Natural killer cell (primary cell): Measurements from ENCODE around the gene ZSWIM6. TPM values are rescaled to one million over a fixed set of nuclear protein-coding genes. Genes with fewer than 3 reads are reported as not detected.

Source experiments
- ATAC-seq, 3 donors: fragments of 150-1000 bp in 2 of 3; fragments of 200-7000 bp in 1 of 3; cut with Tn5 transposase; 1 replicate in 1 of 3; 2 replicates in 2 of 3; pipeline ENCODE4 v1.10.0; 2021; ENCODE audit warnings: mild to moderate bottlenecking in 2 of 3, moderate library complexity in 2 of 3
- DNase-seq, 2 donors: peaks; one replicate each; pipeline versions ENCODE4 v3.0.0 to v3.0.0-alpha.2; 2013 to 2021; ENCODE audit warnings: mixed read lengths in 1 of 2
- H3K27ac ChIP-seq: one replicate; pipeline ENCODE4 v1.5.1; 2013; ENCODE audit warnings: mild to moderate bottlenecking, low read length
- H3K27me3 ChIP-seq: one replicate; pipeline ENCODE4 v1.6.1; 2013; ENCODE audit warnings: low read length; ENCODE audit not compliant: control insufficient read depth, insufficient read depth
- H3K36me3 ChIP-seq: one replicate; pipeline ENCODE4 v1.6.1; 2013; ENCODE audit warnings: low read length; ENCODE audit not compliant: control insufficient read depth, insufficient read depth
- H3K4me1 ChIP-seq: one replicate; pipeline ENCODE4 v1.6.1; 2013; ENCODE audit warnings: low read length; ENCODE audit not compliant: control insufficient read depth, insufficient read depth
- H3K4me3 ChIP-seq: one replicate; pipeline ENCODE4 v1.5.1; 2013; ENCODE audit warnings: low read length
- H3K9me3 ChIP-seq: one replicate; pipeline ENCODE4 v1.6.1; 2013; ENCODE audit warnings: low read length; ENCODE audit not compliant: control insufficient read depth, insufficient read depth
- H3K27ac Mint-ChIP-seq, 2 donors: one replicate each; pipeline ENCODE4 v1.8.0; 2022; ENCODE audit warnings: mild to moderate bottlenecking in 2 of 2, mixed read lengths in 2 of 2, moderate library complexity in 1 of 2
- H3K27me3 Mint-ChIP-seq, 2 donors: one replicate each; pipeline ENCODE4 v1.8.0; 2022; ENCODE audit warnings: low read depth in 2 of 2, mixed read lengths in 2 of 2
- H3K36me3 Mint-ChIP-seq: one replicate; pipeline ENCODE4 v1.8.0; 2022; ENCODE audit warnings: mixed read lengths
- H3K4me1 Mint-ChIP-seq, 2 donors: one replicate each; pipeline ENCODE4 v1.8.0; 2022; ENCODE audit warnings: mixed read lengths in 2 of 2
- H3K4me3 Mint-ChIP-seq: one replicate; pipeline ENCODE4 v1.8.0; 2022; ENCODE audit warnings: mild to moderate bottlenecking, moderate library complexity, mixed read lengths
- H3K9me3 Mint-ChIP-seq, 2 donors: one replicate each; pipeline ENCODE4 v1.8.0; 2022; ENCODE audit warnings: mixed read lengths in 2 of 2
- WGBS: methylation state at CpG from one replicate; pipeline ENCODE4 v1.1.7; 2013; ENCODE audit warnings: missing lambda C conversion rate; ENCODE audit not compliant: insufficient coverage; 5-methylcytosine and 5-hydroxymethylcytosine counted together
- intact Hi-C: fragments of 100-400 bp; cut with micrococcal nuclease; formaldehyde crosslinking; loops from one replicate; pipeline ENCODE4 v1.14.2; 2022
- total RNA-seq, 4 donors: library from RNA; stranded (reverse); fragments of 120-200 nt in 1 of 4; gene quantifications; one replicate each; pipeline versions ENCODE4 v1.2.3 to v1.2.4, GENCODE V29; 2013 to 2022
- TF ChIP-seq, protein P1 (sequence below): fragments of 200-600 bp; IDR thresholded peaks from one replicate; pipeline ENCODE4 v1.8.0; 2022; ENCODE audit warnings: antibody characterized with exemption

ZSWIM6 gene
- total RNA-seq, 3 donors from 2014 or later (not counting 1 experiment from before 2014, with no cell fraction given), result 8.7 to 11.4 (median 10.5) TPM

DNA sequence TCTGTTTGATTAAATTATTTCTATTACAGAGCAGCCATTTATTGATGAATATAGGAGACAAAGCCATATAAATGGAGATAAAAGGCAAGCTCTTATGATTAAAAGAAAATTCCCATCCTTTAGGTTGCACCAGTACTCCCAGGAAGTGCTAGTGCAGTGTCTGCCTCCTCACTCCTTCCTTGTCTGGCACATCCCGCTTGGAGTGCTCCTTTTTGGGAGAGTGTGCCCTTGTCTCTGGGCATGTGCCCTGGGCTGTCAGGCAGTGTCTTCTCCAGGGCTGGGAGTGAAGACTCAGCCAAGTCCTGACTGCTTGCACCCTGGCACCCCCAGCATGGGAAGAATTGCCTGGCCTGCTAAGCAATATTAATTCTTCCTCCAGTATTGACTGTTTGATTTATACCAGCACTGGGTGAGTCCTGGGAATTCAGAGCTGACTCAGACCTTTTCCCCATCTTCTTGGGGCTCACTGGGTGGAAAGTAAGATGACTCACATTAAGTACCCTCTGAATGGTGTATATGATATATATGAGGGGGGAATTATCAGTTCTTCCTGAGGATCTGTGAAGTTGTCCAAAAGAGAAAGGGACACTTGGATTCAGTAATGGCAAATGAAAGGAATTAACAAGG, 62.1 kb downstream of the ZSWIM6 start:
- ATAC-seq, result no peak
- H3K4me1 Mint-ChIP-seq, result peaks cover 5 to 17% of the 10 kb centered on the region in 2 donors
- Histone ChIP-seq H3K4me3 (no peak overlapping the region), H3K9me3 (no peaks in the 10 kb centered on the region), H3K36me3 (no peaks in the 10 kb centered on the region), H3K27ac (no peak overlapping the region), H3K27me3 (no peaks in the 10 kb centered on the region), H3K4me1 (no peaks in the 10 kb centered on the region)
- whole genome bisulfite sequencing, result 95% methylated on average over 1 of the region's 1 CpG
- TF ChIP-seq, protein P1, sequence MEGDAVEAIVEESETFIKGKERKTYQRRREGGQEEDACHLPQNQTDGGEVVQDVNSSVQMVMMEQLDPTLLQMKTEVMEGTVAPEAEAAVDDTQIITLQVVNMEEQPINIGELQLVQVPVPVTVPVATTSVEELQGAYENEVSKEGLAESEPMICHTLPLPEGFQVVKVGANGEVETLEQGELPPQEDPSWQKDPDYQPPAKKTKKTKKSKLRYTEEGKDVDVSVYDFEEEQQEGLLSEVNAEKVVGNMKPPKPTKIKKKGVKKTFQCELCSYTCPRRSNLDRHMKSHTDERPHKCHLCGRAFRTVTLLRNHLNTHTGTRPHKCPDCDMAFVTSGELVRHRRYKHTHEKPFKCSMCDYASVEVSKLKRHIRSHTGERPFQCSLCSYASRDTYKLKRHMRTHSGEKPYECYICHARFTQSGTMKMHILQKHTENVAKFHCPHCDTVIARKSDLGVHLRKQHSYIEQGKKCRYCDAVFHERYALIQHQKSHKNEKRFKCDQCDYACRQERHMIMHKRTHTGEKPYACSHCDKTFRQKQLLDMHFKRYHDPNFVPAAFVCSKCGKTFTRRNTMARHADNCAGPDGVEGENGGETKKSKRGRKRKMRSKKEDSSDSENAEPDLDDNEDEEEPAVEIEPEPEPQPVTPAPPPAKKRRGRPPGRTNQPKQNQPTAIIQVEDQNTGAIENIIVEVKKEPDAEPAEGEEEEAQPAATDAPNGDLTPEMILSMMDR, result no peak
- intact Hi-C loops, result no loop called here
- H3K4me3 Mint-ChIP-seq, result no peak overlapping the region
- no peak overlapping the region for H3K27ac Mint-ChIP-seq
- no peaks in the 10 kb centered on the region for H3K36me3 Mint-ChIP-seq
- no peak for DNase-seq
- H3K27me3 Mint-ChIP-seq, result no peaks in the 10 kb centered on the region
- H3K9me3 Mint-ChIP-seq, result no peaks in the 10 kb centered on the region

DNA sequence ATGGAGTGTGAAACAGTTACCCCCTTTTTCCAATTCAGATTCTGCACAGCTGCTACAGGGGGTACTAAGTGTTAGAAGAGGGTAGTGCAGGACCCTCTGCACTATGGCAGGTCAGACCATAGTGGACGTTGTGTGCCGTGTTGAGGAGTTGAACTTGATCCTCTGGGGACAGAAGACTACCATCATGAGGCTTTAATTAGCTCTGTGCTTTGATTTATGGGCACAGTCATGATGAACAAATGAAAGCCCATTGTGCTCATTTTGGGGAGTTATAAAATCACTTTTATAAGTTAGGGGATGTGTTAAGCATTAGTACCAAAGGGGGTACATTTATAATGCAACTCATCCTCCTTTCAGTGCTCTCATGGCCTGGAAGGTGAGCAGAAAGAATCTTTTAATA, 62.7 kb downstream of the ZSWIM6 start:
- no peak overlapping the region for H3K4me3 ChIP-seq
- H3K9me3 ChIP-seq, result no peaks in the 10 kb centered on the region
- no peaks in the 10 kb centered on the region for H3K27me3 ChIP-seq
- Mint-ChIP-seq H3K27ac (no peak overlapping the region), H3K9me3 (no peaks in the 10 kb centered on the region), H3K27me3 (no peaks in the 10 kb centered on the region), H3K4me3 (no peak overlapping the region), H3K4me1 (peaks cover 5 to 16% of the 10 kb centered on the region in 2 donors), H3K36me3 (no peaks in the 10 kb centered on the region)
- TF ChIP-seq, protein P1, result no peak
- ATAC-seq (no peak), DNase-seq (no peak)
- no peaks in the 10 kb centered on the region for H3K36me3 ChIP-seq
- intact Hi-C loops, result no loop called here
- no peaks in the 10 kb centered on the region for H3K4me1 ChIP-seq
- 94% methylated on average over 2 of the region's 2 CpGs for WGBS
- H3K27ac ChIP-seq, result no peak overlapping the region

DNA sequence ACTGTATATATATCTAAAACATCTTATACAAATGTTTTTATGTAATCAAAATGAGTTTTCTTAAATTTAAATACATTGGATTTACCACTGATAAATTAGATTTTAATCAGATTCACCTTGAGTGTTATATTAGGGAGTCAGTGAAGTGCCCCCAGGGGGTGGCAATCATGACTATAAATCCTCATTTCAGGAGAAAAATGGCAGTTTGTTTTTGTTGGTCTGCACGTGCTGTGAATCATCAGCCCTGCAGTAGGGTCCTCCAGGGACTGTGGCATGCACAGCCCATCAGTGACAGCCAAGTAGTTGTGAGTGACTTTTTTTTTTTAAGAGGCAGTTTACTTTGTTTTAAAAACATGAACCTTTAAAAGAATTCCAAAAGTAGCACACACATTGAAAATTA, 65.2 kb downstream of the ZSWIM6 start:
- Mint-ChIP-seq H3K36me3 (no peaks in the 10 kb centered on the region), H3K9me3 (no peaks in the 10 kb centered on the region), H3K27ac (no peak overlapping the region), H3K27me3 (no peaks in the 10 kb centered on the region), H3K4me3 (no peak overlapping the region), H3K4me1 (peaks cover 7 to 17% of the 10 kb centered on the region in 2 donors)
- Histone ChIP-seq H3K4me1 (no peaks in the 10 kb centered on the region), H3K27ac (no peak overlapping the region), H3K27me3 (no peaks in the 10 kb centered on the region), H3K9me3 (no peaks in the 10 kb centered on the region), H3K36me3 (no peaks in the 10 kb centered on the region), H3K4me3 (no peak overlapping the region)
- WGBS, result 57% methylated on average over 1 of the region's 1 CpG
- DNase-seq, result no peak
- intact Hi-C loops, result no loop called here
- TF ChIP-seq, protein P1, result no peak
- no peak for ATAC-seq

DNA sequence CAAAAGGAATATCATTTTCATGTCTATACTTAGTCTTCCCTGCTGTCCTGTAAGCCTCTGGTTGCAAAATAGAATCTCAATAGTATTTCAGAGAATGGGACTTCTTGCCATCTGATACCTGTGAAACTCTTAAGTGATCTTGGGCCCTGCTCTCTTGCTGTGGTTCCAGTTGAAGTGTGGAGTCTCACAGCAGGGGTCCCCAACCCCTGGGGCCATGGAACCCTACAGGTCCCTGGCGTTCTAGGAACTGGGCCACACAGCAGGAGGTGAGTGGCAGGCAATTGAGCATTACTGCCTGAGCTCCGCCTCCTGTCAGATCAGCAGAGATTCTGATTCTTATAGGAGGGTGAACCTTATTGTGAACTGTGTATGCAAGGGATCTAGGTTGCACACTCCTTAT, 65.9 kb downstream of the ZSWIM6 start:
- ATAC-seq, result no peak
- Histone ChIP-seq H3K9me3 (no peaks in the 10 kb centered on the region), H3K27me3 (no peaks in the 10 kb centered on the region), H3K27ac (no peak overlapping the region), H3K36me3 (no peaks in the 10 kb centered on the region), H3K4me1 (no peaks in the 10 kb centered on the region), H3K4me3 (no peak overlapping the region)
- intact Hi-C loops, result no loop called here
- H3K27me3 Mint-ChIP-seq, result no peaks in the 10 kb centered on the region
- no peak overlapping the region for H3K27ac Mint-ChIP-seq
- peaks cover 7 to 17% of the 10 kb centered on the region in 2 donors for H3K4me1 Mint-ChIP-seq
- no peaks in the 10 kb centered on the region for H3K9me3 Mint-ChIP-seq
- H3K36me3 Mint-ChIP-seq, result no peaks in the 10 kb centered on the region
- DNase-seq, result no peak
- TF ChIP-seq, protein P1, result no peak
- H3K4me3 Mint-ChIP-seq, result no peak overlapping the region
- WGBS, result 91% methylated on average over 2 of the region's 2 CpGs
